Omental fat pad (tissue), 4 donors: ENCODE results near the gene ASIC5. TPM values are rescaled to one million over a fixed set of nuclear protein-coding genes. Genes with fewer than 3 reads are reported as not detected.

Experiments used
- ATAC-seq: fragments of 150-250 bp; one replicate; pipeline ENCODE4 v1.9.1; 2016; ENCODE audit warnings: mild to moderate bottlenecking, moderate library complexity; ENCODE audit not compliant: low FRiP score
- DNase-seq: peaks from one replicate; pipeline ENCODE4 v3.0.0-alpha.2; 2019; ENCODE audit warnings: low spot score
- total RNA-seq, 4 donors: library from RNA; depleted of rRNA; stranded (reverse); fragments of >200 nt; gene quantifications; one replicate each; pipeline ENCODE4 v1.1.0, GENCODE V29; 2016
- TF ChIP-seq, protein P1 (sequence below), 3 donors: fragments of 450-650 bp; IDR thresholded peaks; one replicate each; pipeline ENCODE4 v1.5.1; 2016 to 2017; ENCODE audit warnings: antibody characterized with exemption in 3 of 3, mild to moderate bottlenecking in 3 of 3, moderate library complexity in 2 of 3

ASIC5 gene
- total RNA-seq, 4 donors from 2014 or later = not detected

DNA sequence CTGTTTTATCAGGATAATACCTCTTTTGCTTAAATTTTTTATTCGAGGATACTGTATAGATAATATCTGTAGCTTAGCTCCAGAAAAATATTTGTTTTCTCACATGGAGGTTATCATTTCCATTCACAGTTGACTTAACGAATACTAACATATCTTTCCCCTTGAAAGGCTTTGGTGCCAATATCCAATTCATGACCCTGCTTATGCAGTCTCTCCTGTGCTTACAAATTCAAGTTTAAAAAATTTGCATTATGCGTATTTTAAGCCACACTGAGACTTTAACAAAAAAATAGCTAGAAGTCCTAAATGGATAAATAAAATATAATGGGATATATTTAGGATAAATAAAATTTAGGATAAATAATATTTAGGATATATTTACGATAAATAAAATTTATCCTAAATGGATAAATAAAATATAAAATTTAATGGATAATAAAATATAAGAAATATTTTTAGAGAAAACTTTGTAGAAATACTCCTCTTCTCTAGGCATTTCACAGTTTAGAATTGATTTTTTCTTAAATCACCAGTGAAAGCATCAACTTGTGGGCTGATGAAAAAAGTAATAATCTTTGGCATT lies 84.7 kb downstream of the ASIC5 start:
- no peak for DNase-seq
- ATAC-seq = no peak
- TF ChIP-seq, protein P1, sequence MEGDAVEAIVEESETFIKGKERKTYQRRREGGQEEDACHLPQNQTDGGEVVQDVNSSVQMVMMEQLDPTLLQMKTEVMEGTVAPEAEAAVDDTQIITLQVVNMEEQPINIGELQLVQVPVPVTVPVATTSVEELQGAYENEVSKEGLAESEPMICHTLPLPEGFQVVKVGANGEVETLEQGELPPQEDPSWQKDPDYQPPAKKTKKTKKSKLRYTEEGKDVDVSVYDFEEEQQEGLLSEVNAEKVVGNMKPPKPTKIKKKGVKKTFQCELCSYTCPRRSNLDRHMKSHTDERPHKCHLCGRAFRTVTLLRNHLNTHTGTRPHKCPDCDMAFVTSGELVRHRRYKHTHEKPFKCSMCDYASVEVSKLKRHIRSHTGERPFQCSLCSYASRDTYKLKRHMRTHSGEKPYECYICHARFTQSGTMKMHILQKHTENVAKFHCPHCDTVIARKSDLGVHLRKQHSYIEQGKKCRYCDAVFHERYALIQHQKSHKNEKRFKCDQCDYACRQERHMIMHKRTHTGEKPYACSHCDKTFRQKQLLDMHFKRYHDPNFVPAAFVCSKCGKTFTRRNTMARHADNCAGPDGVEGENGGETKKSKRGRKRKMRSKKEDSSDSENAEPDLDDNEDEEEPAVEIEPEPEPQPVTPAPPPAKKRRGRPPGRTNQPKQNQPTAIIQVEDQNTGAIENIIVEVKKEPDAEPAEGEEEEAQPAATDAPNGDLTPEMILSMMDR (IDR thresholded peaks at IDR 0.05) = no peak

DNA sequence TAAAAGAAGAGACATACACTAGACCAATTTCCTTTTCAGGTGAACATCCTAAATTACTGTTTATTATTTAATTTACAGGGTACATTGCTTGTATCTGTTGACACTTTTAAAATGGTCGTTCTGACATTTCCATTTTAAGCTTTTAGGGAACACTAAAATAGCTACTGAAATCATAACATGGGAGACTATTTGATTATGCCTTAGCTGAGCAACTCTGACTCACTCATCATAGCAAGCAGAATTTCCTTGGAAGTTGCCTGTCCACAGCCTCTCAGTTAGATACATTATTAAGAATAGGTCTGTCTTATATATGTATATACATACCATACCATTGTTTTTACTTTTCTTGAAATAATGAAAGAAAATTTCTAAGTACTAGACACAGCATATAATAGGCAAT lies 85.3 kb downstream of the ASIC5 start:
- TF ChIP-seq, protein P1 (IDR thresholded peaks at IDR 0.05) = no peak
- DNase-seq (no peak), ATAC-seq (no peak)

Other genes starting within 250 kb of the ASIC5 start
- gene GUCY1A1, start 199.4 kb downstream of the ASIC5 start, total RNA-seq = 10 to 100 TPM in 3 of 4 donors, 1 to 10 TPM in 1; 8.4 to 52.0 (median 12.9) TPM
- gene GUCY1B1, start 107.3 kb downstream of the ASIC5 start, total RNA-seq = 10 to 100 TPM in 1 of 4 donors, 1 to 10 TPM in 3; 5.8 to 35.5 (median 8.3) TPM
- under 1 TPM in 1 of 4 donors, not detected in 3; 0.36 TPM for gene TDO2, start 37.4 kb upstream of the ASIC5 start, total RNA-seq
- 10 to 100 TPM; 15.3 to 47.1 (median 20.9) TPM for gene CTSO, start 87.6 kb upstream of the ASIC5 start, total RNA-seq